ENCODE measurements around the gene SLC2A3.
"Not testable (repeated sequence)": the region's sequence is repeated elsewhere in the genome, so short reads cannot be mapped to it uniquely, and the experiment has no call there.

The SLC2A3 gene

DNA sequence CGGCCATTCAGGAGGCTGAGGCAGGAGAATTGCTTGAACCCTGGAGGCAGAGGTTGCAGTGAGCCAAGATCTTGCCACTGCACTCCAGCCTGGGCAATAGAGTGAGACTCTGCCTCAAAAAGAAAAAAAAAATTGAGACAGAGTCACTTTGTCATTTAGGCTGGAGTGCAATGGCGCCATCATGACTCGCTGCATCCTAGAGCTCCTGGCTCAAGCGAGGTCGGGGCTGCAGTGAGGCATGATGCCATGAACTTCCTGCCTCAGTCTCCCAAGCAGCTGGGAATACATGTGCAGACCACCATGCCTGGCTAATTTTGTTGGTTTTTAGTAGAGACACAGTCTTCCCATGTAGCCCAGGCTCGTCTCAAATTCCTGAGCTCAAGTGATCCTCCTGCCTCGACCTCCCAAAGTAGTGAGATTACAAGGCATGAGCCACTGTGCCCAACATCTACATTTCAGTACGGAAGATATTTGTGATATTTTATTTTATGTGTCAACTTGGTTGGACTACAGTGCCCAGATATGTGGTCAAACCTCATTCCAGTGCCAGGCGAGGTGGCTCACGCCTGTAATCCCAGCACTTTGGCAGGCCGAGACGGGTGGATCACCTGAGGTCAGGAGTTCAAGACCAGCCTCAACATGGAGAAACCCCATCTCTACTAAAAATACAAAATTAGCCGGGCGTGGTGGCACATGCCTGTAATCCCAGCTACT, 14.4 kb upstream of the SLC2A3 start:
- DNase-seq: not testable (repeated sequence)

- DNase-seq: no peak
Measured at GRCh38 chr12:7948589-7949260, 12.7 kb upstream of the SLC2A3 start.

GRCh38 chr12:7947011-7947410, 11.0 kb upstream of the SLC2A3 start:
- DNase-seq: no peak

GRCh38 chr12:7944760-7945159, 8.8 kb upstream of the SLC2A3 start:
- DNase-seq: not testable (repeated sequence)

- DNase-seq: no peak
Measured at GRCh38 chr12:7940906-7941305, 4.9 kb upstream of the SLC2A3 start.

DNA sequence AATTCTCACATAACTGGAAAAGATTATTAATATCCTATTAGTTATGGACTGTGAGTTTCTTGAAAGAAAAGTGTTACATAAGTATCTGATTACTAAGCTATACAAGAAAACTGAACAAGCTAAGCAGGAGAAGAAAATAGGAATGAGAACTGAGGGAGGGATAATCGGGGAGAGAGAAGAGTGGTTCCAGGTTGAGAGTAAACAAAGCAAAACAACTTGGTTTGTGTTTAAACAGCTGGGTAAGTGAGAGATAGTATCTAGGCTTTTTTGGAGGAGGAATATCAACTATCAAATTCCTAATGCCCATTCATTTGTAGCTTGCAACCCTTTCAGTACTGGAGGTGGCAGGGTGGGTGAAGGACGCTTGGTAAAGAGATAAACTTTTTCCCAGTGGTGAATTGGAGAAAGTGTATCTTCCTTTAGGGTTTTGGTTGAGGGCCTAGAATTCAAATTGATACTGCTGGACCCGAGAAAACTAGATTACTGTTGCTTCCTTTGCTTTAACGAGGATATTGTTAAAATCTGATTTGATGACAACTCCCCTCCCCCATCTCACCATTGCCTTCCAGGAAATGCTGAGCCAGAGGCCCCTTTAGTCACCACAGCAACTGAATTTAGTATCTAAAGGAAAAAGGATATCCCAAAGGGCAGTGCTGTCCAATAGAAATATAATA, 2.0 kb upstream of the SLC2A3 start:
- DNase-seq: no peak

DNA sequence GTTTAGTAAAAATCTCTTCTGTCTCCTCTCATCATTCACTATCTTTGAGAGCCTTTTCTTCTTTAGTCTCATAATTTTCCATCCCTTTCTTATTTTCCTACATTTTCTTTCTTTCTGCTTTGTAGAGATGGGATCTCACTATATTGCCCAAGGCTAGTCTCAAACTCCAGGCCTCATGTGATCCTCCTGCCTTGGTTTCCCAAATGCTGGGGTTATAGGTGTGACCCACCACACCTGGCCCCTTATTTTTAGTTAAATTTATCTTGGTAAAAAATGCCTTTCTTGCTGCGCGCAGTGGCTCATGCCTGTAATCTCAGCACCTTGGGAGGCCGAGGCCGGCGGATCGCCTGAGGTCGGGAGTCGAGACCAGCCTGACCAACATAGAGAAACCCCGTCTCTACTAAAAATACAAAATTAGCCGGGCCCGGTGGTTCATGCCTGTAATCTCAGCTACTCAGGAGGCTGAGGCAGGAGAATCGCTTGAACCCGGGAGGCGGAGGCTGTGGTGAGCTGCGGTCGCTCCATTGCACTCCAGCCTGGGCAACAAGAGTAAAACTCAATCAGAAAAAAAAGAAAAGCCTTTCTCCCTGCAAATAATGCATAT, 996 bp downstream of the SLC2A3 start:
- no peak for DNase-seq

DNA sequence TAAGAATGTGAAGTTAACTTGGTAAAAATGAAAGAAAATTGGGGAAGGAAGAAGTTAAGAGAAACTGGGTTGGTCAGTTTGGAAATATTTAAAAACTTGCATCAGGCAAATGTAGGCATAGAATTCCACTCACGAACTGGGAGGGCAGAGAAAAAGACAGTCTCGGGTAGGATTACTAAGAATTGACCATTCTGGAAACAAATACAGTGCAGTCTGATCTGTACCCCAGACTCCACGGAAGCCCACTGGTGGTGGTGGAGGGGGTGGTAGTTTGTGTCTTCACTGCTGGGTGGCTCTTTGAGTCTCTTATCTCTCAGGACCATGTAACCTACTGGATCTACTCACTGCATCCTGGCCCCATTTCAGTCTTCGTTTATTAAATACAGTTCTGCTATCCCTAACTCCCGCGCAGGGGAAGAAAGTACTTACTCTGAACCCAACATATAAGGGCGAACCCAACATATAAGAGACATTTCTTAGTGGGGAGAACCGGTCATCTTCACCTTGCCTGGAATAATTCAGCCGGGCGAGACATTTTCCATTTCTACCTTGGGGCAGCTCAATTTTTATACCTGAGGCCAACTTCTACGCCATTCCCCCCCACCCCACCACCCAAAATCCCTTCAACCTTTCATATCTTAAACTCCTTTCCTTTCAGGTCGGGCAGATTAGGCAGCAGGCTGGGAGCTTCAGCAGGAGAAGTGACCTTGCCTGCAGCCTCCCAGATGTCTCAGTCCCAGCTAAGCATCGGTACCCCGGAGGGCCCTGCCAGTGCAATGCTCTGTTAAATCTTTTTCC, 1.7 kb downstream of the SLC2A3 start:
- DNase-seq: peak in 1 of 2 experiments; percentile 16

GRCh38 chr12:7933255-7933726, 2.7 kb downstream of the SLC2A3 start:
- DNase-seq: peak; percentile 69 to 85

- DNase-seq: not testable (repeated sequence)
Measured at GRCh38 chr12:7932599-7933240, 3.3 kb downstream of the SLC2A3 start.

DNA sequence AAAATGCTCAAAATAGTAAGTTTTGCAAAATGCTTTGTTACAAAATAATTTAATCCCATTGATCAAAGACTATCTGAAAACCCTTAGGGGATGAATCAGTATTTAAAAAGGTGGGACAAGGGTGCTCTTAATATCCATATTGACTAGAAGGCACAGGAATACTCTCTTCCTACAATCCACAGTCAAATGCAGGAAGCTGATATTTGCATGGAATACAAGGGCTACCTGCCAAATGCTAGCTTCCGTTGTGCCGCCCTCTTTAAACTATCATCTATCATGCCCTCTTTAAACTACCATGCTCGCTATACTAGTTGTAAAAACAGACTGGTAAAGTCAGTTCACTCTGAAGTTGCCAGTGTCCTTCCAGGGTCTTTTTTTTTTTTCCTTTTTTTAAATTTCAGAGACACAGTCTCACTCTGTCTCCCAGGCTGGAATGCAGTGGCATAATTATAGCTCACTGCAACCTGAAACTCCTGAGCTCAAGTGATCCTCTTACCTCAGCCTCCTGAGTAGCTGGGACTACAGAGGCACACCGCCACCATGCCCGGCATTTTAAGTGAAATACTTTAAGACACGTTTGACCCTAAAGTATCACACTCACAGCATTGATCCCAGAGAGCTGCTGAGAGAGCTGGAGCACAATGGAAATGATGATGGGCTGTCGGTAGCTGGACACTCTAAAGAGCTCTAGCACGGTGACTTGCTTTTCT, 6.7 kb downstream of the SLC2A3 start:
- DNase-seq: no peak

GRCh38 chr12:7927470-7927869, 8.5 kb downstream of the SLC2A3 start:
- DNase-seq: no peak

- not testable (repeated sequence) for DNase-seq
Measured at GRCh38 chr12:7926068-7926666, 9.8 kb downstream of the SLC2A3 start.

DNA sequence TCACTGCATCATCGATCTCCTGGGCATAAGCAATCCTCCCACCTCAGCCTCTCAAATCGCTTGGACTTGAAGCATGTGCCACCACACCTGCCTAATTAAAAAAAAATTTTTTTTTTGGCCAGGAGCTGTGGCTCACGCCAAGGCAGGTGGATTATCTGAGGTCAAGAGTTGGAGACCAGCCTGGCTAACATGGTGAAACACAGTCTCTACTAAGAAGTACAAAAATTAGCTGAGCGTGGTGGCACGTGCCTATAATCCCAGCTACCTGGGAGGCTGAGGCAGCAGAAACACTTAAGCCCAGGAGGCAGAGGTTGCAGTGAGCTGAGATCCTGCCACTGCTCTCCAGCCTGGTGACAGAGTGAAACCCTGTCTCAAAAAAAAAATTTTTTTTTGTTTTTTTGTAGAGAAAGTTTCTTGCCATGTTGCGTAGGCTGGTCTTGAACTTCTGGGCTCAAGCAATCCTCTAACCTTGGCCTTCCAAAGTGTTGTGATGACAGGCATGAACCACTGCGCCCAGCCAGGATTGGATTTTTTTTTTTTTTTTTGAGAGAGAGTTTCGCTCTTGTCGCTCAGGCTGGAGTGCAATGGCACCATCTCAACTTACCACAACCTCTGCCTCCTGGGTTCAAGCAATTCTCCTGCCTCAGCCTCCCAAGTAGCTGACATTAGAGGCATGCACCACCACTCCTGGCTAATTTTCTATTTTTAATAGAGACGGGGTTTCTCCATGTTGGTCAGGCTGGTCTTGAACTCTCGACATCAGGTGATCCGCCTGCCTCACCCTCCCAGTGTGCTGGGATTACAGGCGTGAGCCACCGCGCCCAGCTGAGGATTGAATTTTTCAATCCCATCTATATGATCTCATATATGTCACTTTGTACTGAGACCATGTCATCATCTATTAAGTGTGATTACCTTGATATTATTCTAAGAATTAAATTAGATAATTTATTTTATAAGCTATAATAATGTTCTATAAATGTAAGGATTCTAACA, 12.4 kb downstream of the SLC2A3 start:
- DNase-seq: no peak

GRCh38 chr12:7921181-7921580, 14.8 kb downstream of the SLC2A3 start:
- not testable (repeated sequence) for DNase-seq

DNA sequence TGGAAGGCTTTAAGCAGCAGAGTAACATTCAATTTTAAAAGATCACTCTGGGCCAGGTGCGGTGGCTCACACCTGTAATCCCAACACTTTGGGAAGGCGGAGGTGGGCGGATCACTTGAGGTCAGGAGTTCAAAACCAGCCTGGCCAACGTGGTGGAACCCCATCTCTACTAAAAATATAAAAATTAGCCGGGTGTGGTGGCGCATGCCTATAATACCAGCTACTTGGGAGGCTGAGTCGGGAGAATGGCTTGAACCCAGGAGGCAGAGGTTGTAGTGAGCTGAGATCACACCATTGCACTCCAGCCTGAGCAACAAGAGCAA, 17.8 kb downstream of the SLC2A3 start:
- DNase-seq: not testable (repeated sequence)

- no peak for DNase-seq
Measured at GRCh38 chr12:7917392-7918267, 18.4 kb downstream of the SLC2A3 start.

- no peak for DNase-seq
Measured at GRCh38 chr12:7916936-7917335, 19.1 kb downstream of the SLC2A3 start.
